GM19328 (cell line): ENCODE measurements around the gene THOC7.

Source experiments
- ATAC-seq: cut with Tn5 transposase; IDR thresholded peaks from one replicate; pipeline ENCODE4 v1.9.1; 2021; ENCODE audit warnings: mild to moderate bottlenecking, moderate library complexity; ENCODE audit not compliant: unreplicated experiment

Gene THOC7

DNA sequence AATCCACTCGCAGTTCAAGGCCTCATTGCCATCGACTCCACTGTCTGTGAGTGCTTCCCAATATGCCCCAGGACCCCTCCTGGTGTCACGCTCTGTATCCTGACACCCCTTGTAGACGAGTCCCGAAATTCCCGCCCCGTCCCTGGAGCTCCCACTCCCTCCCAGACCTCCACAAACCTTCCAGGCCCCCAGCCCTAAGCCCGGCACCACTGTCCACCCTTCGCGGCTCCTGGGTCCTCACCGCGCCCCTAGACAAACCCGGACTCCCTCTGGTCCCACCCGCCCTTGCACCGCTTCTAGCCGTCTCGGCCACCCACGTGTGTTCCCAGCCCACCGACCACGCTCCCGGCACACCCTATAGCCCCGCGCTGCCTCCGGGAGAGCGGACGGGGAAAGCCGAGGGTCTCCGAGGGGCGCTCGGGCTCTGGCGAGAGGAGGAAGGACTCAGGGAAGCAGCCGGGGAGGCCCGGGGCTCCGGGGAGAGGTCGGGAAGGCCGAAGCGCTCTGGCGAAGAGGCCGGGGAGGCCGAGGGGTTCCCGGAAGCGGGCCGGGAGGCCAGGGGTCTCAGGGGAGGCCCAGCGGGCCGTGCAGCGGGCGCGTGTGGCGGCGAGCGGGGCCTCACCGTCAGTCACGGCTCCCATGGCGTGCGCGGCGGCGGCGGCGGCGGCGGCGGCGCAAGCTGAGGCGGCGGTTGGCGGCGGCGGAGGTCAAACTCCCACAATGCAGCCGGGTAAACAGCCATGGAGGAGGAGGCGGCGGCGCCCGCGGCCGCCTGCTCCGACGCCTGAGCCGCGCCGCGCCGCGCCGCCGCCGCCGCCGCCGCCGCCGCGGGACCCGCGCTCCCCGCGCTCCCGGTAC lies at the start of gene THOC7, which contains the start of gene ATXN7:
Gene THOC7 (minus strand): TSS at position 656 of the 858 bp plus-strand sequence. CDS start 15 bp downstream, at position 641.
Gene ATXN7 (plus strand): TSS at position 718 of the 858 bp plus-strand sequence. CDS start 48,732 bp downstream, outside the sequence.
- peak; percentile 71 for ATAC-seq

DNA sequence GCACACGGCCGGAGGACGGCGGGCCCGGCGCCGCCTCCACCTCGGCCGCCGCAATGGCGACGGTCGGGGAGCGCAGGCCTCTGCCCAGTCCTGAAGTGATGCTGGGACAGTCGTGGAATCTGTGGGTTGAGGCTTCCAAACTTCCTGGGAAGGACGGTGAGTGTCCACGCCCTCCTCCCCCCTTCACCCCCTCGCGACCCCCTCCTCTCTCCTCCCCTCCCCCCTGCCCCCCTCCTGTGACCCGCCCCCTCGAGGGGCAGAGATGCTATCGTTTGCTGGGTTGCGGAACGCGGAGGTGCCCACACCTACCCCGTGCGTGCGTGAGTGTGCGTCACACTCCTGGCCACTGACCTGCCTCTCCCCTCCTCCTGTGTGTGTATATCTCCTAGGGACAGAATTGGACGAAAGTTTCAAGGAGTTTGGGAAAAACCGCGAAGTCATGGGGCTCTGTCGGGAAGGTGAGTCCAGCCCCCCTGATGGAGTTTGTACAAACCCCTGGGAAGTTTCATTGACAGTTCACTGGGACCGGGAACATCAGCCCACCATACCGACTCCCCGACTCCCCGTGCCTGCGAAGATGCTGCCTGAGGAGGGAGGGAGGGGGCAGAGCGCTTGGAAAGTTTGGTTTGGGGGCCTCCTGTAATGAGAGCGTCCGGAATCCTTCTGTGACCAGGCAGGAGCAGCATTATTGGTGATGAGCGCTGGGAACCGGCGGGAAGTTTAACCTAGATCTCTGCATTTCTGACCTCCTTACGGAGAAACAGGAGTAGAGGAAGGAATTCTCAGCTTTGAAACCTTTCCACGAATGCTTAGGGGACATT lies 49.4 kb upstream of the THOC7 start:
- ATAC-seq: no peak

DNA sequence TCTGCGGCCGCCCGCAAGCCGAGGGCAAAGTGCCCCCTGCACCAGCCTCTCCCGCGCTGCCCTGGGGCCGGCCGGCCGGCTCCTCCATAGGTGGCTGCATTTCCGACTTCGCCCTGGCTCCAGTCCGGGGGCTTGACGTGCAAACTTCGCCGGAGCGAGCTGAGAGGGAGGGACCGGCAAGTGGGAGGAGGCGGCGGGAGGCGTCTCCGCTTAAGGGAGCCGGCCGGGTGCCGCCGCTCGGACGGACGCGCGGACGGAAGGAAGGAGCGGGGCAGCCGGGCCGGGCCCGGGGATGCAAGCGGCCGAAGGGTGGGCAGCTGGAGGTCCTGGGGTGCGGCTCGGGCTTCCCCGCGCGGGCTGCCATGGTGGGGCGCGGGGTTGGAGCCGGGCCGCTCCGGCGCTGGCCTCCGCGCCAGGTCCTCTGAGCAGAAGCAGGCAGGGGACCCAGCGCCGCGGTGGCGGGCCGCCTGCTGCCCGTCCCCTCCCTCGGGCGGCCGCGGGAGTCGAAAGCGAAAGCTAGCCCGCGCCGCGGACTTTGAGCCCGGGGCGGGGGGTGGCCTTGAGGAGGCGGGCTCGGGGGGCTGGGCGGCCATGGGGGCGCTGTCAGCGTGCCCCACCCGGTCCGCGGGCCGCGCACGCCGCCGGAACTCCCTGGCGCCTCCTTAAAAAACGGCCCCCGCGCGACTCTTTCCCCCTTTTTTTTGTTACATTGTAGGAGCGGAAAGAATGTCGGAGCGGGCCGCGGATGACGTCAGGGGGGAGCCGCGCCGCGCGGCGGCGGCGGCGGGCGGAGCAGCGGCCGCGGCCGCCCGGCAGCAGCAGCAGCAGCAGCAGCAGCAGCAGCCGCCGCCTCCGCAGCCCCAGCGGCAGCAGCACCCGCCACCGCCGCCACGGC lies 48.5 kb upstream of the THOC7 start, which contains the start of gene SCAANT1:
Gene SCAANT1 (minus strand): TSS at position 511 of the 895 bp plus-strand sequence.
- peak; percentile 79 for ATAC-seq

DNA sequence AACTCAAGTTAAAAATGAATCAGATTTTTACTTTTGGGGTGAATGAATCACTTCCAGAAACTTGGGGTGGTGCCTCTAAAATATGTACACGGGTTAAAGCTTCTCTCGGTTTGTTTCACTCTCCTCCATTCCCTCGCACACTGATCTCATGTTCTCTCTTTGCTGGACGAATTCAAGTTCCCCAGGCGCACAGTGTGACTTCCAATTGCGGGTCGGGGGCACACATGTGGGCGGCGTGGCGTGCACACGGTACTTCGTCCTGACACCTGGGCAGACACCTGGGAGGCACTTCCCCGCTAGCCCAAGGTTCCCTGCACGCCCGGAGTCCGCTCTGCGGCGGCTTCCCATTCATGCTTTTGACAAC lies 47.9 kb upstream of the THOC7 start:
- ATAC-seq: peak; percentile 17

DNA sequence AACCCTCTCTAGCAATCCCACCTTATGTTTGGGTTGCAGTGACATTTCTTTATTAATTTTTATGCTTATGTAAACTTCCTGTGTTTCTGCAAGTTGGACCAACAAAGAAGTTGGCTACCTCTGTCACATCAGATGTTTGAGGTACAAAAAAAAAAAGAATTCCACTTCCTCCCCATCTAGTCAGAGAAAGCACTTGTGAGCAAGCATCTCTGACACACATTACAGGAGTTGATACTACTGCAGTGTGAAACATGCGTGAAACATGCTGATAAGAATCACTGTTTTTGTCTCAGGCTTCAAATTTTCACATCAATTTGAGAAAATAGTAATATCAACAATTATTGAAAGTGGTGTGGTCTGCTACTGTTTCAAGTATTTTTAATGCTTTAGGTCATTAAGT lies 47.3 kb upstream of the THOC7 start:
- ATAC-seq: no peak

DNA sequence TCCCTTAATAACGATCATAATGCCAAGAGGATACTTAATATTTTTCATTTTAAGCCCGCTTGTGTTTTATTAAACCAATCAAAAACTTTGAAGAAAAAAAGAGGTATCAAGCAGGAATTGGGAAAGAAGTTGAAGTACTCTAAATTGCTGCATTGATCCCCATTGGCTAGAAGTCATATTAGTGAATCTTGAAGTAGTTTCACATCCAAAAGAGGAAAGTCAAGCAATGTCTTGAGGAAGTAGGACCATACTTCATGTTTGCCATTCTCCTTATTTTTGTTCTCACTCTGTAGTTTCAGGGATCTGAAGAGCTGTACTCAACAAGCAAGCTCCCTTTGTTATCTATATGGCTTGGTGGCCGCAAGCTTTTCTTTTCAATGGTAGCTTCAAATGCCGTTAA lies 46.4 kb upstream of the THOC7 start:
- no peak for ATAC-seq

DNA sequence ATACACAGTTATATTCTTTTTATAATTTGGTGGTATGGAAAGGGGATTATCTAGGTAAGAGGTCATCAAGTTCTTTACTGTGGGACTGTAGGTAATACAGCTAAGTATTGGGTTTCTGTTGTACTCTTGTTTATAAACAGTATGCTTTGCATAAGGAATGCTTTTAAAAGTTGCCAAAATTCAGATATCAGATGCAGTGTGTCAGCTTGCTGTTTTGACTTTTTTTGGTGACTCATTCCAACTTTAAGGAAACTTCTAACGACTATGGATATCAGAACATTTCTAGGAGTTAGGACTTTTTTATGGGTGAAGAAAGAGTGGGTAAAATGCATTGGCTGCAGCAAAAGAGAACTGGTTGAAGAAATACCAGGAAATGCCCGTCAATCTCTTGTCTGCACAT lies 45.8 kb upstream of the THOC7 start:
- no peak for ATAC-seq

DNA sequence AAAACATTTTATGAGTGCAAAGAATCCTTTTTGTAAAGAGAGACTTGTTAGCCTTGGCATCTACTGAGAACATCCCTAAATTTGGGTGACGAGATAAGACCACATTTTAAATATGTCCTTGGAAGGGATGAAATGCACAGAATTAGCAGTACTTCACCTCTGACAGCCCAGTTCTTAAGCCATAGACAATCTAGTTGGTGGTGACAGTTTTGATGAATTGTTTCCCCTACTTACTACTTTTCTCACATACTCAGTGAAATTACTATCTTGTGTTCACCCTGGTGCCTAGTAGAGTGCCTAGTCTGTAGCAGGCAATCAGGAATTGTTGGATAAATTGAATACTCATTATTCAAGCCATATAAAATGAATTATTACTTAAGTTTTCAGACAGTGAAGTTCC lies 45.2 kb upstream of the THOC7 start:
- no peak for ATAC-seq

DNA sequence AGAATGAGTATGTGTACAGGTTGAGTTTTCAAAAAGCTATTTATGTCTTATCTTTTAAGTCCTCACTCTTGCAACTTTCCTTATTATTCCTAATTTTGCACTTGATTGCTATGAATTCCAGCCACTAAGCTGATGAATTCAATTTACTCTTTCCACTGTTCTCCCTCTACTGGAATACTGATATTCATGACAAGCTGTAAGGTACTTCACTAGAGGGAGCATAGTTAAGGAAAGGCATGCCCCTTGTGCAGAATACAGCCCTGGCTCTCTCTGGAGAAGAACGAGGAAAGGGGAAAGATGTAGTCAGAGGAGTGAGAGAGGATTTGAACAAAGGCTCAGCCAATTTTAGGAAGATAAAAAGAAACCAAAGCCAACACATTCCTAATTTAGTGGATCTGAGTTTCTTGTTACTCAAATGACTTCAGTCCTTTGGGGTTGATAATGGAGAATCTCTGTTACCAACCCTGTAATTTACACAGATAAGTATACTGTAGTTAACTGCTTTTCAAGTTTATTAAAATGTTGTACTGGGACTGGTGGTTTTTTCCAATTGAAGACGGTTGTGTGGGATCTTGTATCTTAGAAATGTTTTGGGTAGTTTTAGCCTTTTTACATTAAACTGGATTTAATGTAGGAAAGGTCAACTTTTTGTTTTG lies 44.6 kb upstream of the THOC7 start:
- no peak for ATAC-seq

DNA sequence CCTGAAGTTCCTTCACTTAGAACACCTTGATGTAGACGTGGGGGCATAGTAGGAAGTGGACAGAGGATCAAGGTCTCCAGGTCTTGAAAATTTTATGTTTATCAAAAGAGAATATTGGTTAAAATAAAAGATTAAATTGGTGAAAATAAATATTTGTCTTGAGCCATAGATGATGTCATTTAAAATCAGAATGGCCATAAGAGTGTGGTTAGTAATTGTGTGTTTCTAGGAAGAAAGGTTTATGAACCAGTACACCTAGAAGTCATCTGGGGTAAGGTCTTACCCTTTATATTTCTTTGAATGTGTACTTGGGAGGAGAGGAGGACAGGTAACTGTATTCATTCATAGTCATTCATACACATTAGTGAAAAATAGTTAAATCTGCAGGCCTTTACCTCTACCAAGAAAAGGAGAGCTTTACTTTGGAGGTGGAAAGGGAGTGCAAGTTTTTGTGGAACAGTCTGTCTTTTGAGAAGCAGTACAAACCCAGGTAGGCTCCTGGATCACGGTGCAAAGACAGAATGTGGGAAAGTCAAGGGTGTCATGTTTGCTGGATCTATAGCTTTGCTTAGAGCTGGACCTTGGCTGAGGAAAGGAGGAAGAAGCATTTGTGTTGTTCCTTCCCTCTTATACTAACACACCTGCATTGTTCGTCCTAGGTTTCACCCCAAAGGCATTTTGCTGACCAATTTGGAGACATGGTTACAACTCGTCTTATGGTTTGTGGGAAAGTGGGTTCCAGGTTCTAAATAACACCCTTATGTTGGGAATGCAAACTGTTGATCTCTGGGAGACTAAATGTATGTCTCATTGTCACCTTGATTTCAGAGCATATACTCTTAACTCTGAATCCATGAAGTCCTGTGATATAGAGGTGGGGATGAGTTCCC lies 42.4 kb upstream of the THOC7 start:
- no peak for ATAC-seq

DNA sequence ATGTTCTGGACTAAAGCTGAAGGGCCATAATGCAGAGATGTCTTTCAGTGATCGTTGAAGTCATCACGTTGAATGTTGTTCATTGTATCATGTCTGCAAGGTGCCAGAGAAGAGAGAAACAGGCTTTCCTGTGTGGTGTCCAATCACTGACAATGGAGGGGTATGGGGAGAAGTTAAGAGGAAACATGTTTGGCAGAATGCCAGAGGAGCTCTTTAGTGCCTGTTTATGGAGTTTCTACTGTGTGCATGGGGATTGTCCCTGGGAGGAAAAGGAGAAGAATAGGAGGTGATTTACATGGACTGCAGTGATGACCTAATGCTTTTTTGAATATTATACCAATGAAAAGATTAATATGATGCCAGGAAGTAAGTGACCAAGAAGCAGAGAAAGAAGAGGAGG lies 36.9 kb upstream of the THOC7 start:
- ATAC-seq: no peak

DNA sequence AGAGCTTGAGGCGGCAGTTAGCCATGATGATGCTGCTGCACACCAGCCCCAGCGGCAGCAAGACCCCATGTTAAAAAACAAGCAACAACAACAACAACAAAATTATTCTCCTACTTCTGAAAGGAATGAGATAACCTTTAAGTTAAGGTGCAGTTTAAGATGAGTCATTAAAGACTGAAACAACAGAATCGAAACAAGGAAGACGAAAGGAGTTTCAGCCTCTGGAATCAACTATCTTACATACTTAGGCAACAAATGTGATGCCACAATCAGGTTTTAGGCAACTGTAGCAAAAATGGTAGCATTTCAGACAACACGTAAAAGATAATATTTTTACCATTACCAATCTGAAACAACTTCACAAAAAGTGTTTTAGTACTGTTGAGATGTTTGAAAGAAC lies 36.4 kb upstream of the THOC7 start:
- no peak for ATAC-seq

DNA sequence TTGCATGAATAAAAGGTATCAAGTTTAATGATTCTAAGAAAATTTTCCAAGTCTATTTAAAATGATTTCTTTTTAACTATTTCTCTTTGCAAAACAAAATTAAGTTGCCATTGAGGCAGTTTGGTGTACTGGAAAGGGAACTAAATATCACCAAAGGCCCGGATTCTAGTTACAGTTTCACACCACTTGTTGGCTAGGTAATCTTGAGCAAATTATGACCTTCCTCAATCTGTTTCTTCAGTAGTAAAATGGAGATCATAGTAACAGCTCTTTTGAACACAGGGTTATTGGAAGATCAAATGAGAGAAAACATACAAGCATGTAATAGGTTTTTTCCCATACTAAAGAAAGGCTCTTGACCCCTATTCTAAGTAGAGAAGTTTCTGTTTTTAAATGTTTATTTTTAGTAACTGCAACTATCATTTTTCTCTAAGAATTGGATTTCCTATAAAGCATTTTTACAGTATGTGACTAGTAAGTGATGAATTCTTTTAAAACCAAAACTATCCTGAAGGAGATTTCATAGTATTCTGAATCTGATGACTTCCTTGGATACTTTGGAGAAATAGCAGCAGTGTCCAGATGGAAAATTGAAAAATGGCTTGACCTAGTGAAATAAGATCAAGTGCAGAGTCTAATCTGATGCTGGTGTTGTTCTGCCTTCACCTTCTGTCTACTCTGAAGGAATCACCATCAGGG lies 32.9 kb upstream of the THOC7 start:
- no peak for ATAC-seq

DNA sequence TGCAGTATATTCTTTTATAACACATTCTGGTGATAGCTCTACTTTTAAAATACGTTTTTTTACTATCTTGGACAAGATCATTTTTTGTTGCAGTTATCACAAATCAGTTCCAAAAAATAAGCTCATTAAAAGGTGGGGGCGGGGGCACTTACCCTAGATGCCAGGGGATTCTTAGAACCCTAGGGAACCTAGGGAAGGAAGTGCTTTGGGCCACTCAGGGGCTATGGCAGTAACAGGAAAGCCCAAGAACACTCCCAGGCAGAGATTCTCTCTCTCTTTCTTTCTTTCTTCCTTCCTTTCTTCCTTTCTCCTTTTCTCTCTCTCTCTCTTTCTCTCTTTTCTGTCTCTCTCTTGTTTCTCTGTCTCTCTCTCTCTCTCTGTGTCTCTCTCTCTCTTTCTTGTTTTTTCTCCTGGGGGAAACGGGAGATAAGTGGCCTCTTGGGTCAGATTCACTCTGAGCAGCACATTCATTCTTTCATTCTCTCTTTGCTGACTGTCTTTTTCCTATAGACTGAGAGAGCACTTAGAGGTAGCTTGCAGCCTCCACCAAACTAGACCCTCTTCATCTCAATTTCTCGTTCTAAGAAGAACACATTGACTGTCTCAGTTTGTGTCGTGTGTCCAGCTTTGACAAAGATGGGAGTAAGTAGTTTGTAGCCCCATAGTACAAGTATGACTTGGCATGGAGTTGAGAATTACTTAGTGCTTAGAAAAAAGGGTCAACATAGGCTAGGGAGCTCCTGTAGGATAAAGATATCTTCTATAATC lies 32.0 kb upstream of the THOC7 start:
- no peak for ATAC-seq

DNA sequence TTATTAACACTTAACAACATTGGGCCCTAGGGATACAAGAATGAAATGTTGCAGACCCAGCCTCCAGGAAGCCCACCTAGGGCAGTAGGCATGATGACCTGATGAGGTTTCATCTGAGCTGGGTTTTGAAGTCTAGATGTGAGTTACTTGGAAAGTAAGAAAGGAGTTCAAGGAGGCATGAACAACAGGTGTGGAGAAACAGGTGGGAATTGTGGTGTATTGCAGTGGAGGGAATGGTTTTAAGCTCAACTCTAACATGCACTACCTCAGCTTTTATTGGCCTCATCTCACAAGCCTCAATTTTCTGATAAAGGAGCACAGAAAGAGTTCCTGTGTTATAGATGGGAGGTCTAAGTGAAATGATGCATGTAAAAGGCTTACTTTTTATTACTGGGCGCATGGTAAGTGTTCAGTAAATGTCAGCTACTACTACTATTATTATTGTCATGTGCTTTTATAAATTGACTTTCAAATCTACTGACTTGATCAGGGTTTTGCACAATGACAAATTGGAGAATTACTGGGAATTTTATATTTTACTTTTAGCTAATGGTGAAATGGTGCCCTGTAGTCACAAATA lies 29.3 kb upstream of the THOC7 start:
- no peak for ATAC-seq

DNA sequence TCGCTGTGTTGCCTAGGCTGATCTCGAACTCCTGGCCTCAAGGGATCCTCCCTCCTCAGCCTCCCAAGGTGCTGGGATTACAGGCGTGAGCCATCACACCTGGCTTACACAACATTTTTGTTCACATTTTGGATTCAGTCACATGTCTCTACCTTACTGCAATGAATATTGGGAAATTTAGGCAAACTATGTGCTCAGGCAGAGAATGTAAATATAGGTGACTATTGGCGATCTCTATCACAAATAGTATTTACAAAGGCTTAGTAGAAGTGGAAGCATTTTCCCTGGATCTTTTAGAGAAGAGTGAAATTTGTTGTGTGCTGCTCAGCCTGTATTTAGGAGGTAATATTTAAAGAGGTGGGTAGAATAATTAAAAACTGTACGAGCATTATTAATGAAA lies 27.9 kb upstream of the THOC7 start:
- ATAC-seq: no peak

DNA sequence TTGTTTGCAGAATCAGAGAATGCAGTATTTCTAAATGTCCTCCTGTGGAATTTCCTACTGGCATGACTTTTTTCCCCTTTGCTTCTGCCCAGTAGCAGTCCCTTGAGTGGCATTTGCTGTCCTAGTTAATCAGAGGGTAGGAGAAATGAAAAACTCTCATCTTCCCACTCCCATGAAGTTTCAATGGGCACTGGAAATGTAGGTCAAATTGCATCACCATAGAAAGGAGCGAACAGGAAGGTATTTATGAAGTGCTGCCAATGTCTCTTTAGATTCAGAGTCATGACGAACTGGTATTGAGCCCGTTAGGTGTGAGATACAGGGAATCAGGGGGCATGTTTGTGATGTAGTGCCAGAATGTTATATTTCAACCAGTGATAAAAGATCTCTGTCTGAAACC lies 23.3 kb upstream of the THOC7 start:
- no peak for ATAC-seq

DNA sequence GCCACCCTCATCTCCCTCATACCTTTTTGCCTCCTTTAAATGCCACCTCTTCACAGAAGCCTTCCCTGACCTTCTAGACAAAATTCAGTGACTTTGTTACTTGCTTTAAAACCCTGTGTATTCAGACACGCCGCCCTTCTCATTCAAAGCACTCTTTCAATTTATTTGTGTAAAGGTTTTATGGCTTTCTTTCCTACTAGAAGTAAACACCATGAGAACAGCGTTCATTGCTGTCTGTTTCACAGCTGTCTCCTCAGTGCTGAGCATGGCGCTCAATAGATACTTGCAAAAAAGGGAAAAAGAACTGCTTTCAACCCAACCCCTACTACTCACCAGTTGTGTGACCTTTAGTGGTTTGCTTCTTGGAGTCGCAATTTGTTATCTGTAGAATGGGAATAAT lies 17.0 kb upstream of the THOC7 start:
- ATAC-seq: no peak
